CD4-positive, alpha-beta memory T cell (primary cell): ENCODE results near the gene NOS1. TPM values are rescaled to one million over a fixed set of nuclear protein-coding genes. Genes with fewer than 3 reads are reported as not detected.

ENCODE experiments used
- CTCF ChIA-PET: fragments of 350-600 bp; sonication (Branson Sonifier 250); formaldehyde crosslinking; loops from one replicate; lab custom pipeline; 2021; ENCODE audit warnings: inconsistent platforms; ENCODE audit not compliant: partially characterized antibody; lab: Charles Lee
- POLR2A ChIA-PET: fragments of 350-600 bp; sonication (Branson Sonifier 250); formaldehyde crosslinking; loops from one replicate; lab custom pipeline; 2021; ENCODE audit not compliant: partially characterized antibody; lab: Charles Lee
- DNase-seq, 5 donors: peaks; one replicate each; pipeline versions ENCODE4 v3.0.0 to v3.0.0-alpha.2; 2020 to 2022; ENCODE audit warnings: mixed read lengths in 1 of 5
- H3K27ac ChIP-seq: one replicate; pipeline ENCODE4 v1.7.0; 2013; ENCODE audit warnings: low read depth, low read length
- H3K27me3 ChIP-seq: 2 replicates; pipeline ENCODE4 v1.7.0; 2013; ENCODE audit warnings: mild to moderate bottlenecking, low read length, moderate library complexity; ENCODE audit not compliant: insufficient read depth
- H3K36me3 ChIP-seq: 2 replicates; pipeline ENCODE4 v1.7.0; 2013; ENCODE audit warnings: mild to moderate bottlenecking, low read length, moderate library complexity; ENCODE audit not compliant: insufficient read depth
- H3K4me1 ChIP-seq: 2 replicates; pipeline ENCODE4 v1.7.0; 2013; ENCODE audit warnings: mild to moderate bottlenecking, low read length, moderate library complexity; ENCODE audit not compliant: insufficient read depth
- H3K4me3 ChIP-seq, 2 donors: one replicate each; pipeline ENCODE4 v1.7.0; 2013; ENCODE audit warnings: low read length in 2 of 2, mild to moderate bottlenecking in 1 of 2
- H3K9me3 ChIP-seq, 2 donors: one replicate each; pipeline ENCODE4 v1.7.0; 2013; ENCODE audit warnings: low read length in 2 of 2, control low read depth in 1 of 2; ENCODE audit not compliant: control insufficient read depth in 1 of 2
- H3K27ac Mint-ChIP-seq, 7 donors: one replicate each; pipeline ENCODE4 v1.8.0; 2020 to 2021; ENCODE audit warnings: mixed read lengths in 7 of 7, mild to moderate bottlenecking in 6 of 7, inconsistent platforms in 3 of 7, moderate library complexity in 3 of 7
- H3K27me3 Mint-ChIP-seq, 2 donors: one replicate each; pipeline ENCODE4 v1.8.0; 2020 to 2021; ENCODE audit warnings: mixed read lengths in 2 of 2
- H3K36me3 Mint-ChIP-seq, 2 donors: one replicate each; pipeline ENCODE4 v1.8.0; 2020 to 2021; ENCODE audit warnings: mixed read lengths in 2 of 2, inconsistent platforms in 1 of 2, mild to moderate bottlenecking in 1 of 2
- H3K4me1 Mint-ChIP-seq, 4 donors: one replicate each; pipeline ENCODE4 v1.8.0; 2020 to 2021; ENCODE audit warnings: mixed read lengths in 4 of 4, mild to moderate bottlenecking in 1 of 4
- H3K4me3 Mint-ChIP-seq, 8 donors: one replicate each; pipeline ENCODE4 v1.8.0; 2020 to 2021; ENCODE audit warnings: mixed read lengths in 8 of 8, mild to moderate bottlenecking in 7 of 8, moderate library complexity in 6 of 8, inconsistent platforms in 3 of 8
- H3K9me3 Mint-ChIP-seq, 8 donors: one replicate each; pipeline ENCODE4 v1.8.0; 2020 to 2021; ENCODE audit warnings: mixed read lengths in 8 of 8, mild to moderate bottlenecking in 5 of 8, inconsistent platforms in 3 of 8, moderate library complexity in 1 of 8
- intact Hi-C: fragments of 100-400 bp; cut with micrococcal nuclease; formaldehyde crosslinking; loops from one replicate; pipeline ENCODE4 v1.15.1; 2023
- polyA plus RNA-seq, 2 donors: library from polyadenylated mRNA; unstranded; fragments of 300-500 nt; fragmentation: Illumina TruSeq; gene quantifications; one replicate each; pipeline ENCODE4 v1.2.3, GENCODE V29; 2021
- total RNA-seq, 2 experiments: library from RNA; stranded (reverse); gene quantifications; one replicate each; pipeline ENCODE4 v1.2.3, GENCODE V29; 2021

NOS1 gene
- total and polyA plus RNA-seq, 4 experiments from 2014 or later, result not detected

DNA sequence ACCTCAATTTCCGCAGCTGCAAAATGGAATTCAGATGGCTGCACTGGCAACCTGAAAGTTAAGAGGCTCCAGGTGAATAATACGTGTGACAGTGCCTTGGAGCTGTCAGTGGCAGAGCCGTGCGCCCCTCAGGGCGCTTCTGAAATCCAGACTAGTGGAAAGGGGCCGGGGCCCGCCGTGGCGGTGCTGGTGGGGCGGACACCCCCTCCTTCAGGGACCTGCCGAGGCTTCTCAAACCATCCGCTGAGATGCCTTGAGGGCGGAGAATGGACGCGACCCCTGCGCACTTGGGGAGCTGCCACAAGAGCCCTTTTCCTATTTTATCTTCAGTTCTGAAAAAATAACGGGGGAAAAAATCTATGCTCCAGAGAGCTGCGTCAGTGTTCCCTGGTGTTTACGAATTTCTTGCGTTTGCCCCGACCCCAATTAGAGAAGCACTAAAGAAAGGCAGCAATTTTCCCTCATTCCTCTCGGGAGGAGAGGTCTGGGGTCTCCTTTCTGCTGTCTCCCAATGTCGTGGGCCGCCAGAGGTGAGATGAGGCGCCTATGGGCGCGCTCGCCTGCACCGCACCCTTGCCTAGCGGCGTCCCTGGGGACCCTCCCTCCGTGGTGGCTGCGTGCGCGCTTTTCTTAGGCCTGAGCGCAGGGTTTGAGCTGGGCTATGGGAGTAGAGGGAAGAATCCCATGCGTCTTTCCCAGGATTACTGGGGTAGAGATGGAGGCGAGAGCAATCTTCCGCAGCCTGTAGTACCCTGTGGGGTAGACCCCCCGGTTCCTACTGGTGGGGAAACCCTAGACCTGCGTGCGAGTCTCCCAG lies 2.2 kb downstream of the NOS1 start:
- Histone ChIP-seq H3K36me3 (no peaks in the 10 kb centered on the region), H3K4me1 (no peaks in the 10 kb centered on the region), H3K9me3 (no peaks in the 10 kb centered on the region), H3K27me3 (no peaks in the 10 kb centered on the region), H3K4me3 (no peak overlapping the region), H3K27ac (no peak overlapping the region)
- Mint-ChIP-seq H3K4me1 (no peaks in the 10 kb centered on the region), H3K27ac (no peak overlapping the region), H3K27me3 (peaks cover 21 to 25% of the 10 kb centered on the region in 2 donors), H3K9me3 (peaks cover 0 to 4% (median under 1%) of the 10 kb centered on the region in 8 donors), H3K36me3 (no peaks in the 10 kb centered on the region), H3K4me3 (no peak overlapping the region)
- no peak for DNase-seq
- POLR2A ChIA-PET, result no interaction called here
- intact Hi-C loops, result no loop called here
- CTCF ChIA-PET, result interaction anchor here (0.9 kb wide), 1 partner anchor 8 kb away, joined by 3 read pairs; no protein-coding TSS in a partner anchor

DNA sequence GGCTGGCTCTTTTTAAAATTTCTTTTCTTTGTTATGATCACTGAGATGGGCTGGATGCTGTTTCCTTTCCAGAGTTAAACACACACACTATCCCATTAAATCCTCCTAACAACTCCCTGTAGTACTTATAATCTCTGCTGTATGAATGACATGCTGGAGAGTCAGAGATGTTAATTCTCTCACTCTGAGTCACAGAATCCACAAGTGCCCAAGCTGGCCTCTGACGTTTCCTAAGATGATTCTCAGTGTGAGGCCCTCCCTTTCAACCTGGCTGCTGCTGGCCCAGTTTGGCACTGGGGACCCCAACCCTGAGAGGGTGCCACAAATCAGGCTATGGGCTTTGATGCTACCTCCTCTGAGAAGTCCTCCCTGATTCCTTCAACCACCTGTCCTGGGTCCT lies 5.4 kb downstream of the NOS1 start:
- intact Hi-C loops, result no loop called here
- no peaks in the 10 kb centered on the region for H3K9me3 ChIP-seq
- H3K4me3 ChIP-seq, result no peak overlapping the region
- no peak overlapping the region for H3K27ac ChIP-seq
- no peak overlapping the region for H3K27ac Mint-ChIP-seq
- peaks cover 0 to 1% (median 0%) of the 10 kb centered on the region in 4 donors for H3K4me1 Mint-ChIP-seq
- no peaks in the 10 kb centered on the region for H3K36me3 ChIP-seq
- H3K36me3 Mint-ChIP-seq, result no peaks in the 10 kb centered on the region
- H3K27me3 Mint-ChIP-seq, result peaks cover 5 to 12% of the 10 kb centered on the region in 2 donors
- ChIA-PET POLR2A (no interaction called here), CTCF (no interaction called here)
- no peak for DNase-seq
- H3K4me3 Mint-ChIP-seq, result no peak overlapping the region
- peaks cover 0 to 2% (median 0%) of the 10 kb centered on the region in 8 donors for H3K9me3 Mint-ChIP-seq
- no peaks in the 10 kb centered on the region for H3K27me3 ChIP-seq
- no peaks in the 10 kb centered on the region for H3K4me1 ChIP-seq

DNA sequence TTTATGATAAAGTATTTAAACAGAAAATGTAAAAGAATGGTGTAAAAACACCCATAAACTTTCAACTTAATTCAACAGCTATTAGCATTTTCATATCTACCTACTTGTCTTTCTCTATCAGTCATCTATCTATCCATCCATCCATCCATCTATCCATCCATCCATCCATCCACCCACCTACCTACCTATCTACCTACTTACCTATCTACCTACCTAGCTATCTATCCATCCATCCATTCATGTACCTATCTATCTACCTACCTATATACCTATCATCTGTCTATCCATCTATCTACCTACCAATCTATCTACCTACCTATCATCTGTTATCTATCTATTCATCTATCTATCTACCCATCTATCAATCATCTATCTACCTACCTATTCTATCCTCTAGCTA lies 8.5 kb downstream of the NOS1 start:
- intact Hi-C loops, result no loop called here
- H3K4me3 ChIP-seq, result no peak overlapping the region
- H3K36me3 ChIP-seq, result no peaks in the 10 kb centered on the region
- Mint-ChIP-seq H3K36me3 (no peaks in the 10 kb centered on the region), H3K27me3 (peaks cover 3 to 5% of the 10 kb centered on the region in 2 donors), H3K4me1 (peaks cover 0 to 1% (median 0%) of the 10 kb centered on the region in 4 donors), H3K27ac (no peak overlapping the region), H3K4me3 (no peak overlapping the region), H3K9me3 (peaks cover 0 to 3% (median 0%) of the 10 kb centered on the region in 8 donors)
- H3K27me3 ChIP-seq, result no peaks in the 10 kb centered on the region
- ChIA-PET POLR2A (no interaction called here), CTCF (no interaction called here)
- no peaks in the 10 kb centered on the region for H3K4me1 ChIP-seq
- H3K27ac ChIP-seq, result no peak overlapping the region
- no peaks in the 10 kb centered on the region for H3K9me3 ChIP-seq
- DNase-seq, result no peak

DNA sequence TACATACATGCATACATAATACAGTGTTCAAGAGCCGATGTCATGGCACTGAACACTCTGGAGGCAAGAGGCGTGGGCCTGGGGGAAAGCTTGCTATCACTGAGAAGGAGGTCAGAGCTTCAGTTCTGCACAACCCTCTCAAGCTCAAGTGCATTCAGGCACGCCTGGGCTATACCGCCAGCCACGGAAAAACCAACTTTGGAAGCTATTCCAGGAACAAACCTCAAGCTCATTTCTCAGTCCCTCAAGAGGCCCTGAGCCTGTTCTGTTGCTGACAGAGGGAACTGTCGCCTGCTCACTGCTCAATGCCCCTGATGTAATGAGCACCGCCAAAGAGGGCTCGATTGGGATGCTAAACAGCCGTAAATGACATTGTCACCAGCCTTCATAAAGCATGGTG lies 9.2 kb downstream of the NOS1 start:
- no peaks in the 10 kb centered on the region for H3K36me3 ChIP-seq
- no peaks in the 10 kb centered on the region for H3K9me3 ChIP-seq
- no peak overlapping the region for H3K4me3 Mint-ChIP-seq
- H3K4me1 ChIP-seq, result no peaks in the 10 kb centered on the region
- peaks cover 0 to 3% (median 0%) of the 10 kb centered on the region in 8 donors for H3K9me3 Mint-ChIP-seq
- H3K4me1 Mint-ChIP-seq, result peaks cover 0 to 1% (median 0%) of the 10 kb centered on the region in 4 donors
- H3K27me3 ChIP-seq, result no peaks in the 10 kb centered on the region
- DNase-seq, result no peak
- no peak overlapping the region for H3K27ac Mint-ChIP-seq
- intact Hi-C loops, result no loop called here
- H3K27ac ChIP-seq, result no peak overlapping the region
- no peaks in the 10 kb centered on the region for H3K36me3 Mint-ChIP-seq
- H3K27me3 Mint-ChIP-seq, result peaks cover 0 to 3% of the 10 kb centered on the region in 2 donors
- ChIA-PET CTCF (no interaction called here), POLR2A (no interaction called here)
- no peak overlapping the region for H3K4me3 ChIP-seq

DNA sequence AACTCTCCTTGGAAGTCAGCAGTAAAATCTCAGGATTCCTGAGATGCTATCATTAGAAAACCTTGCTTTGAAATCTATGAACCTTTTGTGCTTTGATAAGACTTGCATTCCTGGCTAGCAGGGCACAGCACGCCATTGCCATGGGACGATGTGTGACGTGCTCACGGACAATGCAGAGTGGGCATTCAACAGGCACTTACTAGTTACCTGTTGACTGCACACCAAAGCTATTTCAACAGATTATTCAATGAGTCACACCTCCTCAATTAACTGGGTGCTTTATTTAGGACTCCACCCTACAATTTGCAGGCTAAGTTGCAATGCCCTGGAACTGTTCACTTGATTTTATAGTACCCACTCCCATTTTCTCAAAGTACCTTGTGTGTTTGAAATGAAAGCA lies 11.3 kb downstream of the NOS1 start:
- no peaks in the 10 kb centered on the region for H3K9me3 ChIP-seq
- H3K27me3 ChIP-seq, result no peaks in the 10 kb centered on the region
- ChIA-PET POLR2A (no interaction called here), CTCF (no interaction called here)
- H3K27ac ChIP-seq, result no peak overlapping the region
- Mint-ChIP-seq H3K27ac (no peak overlapping the region), H3K4me3 (no peak overlapping the region), H3K4me1 (peaks cover 0 to 1% (median 0%) of the 10 kb centered on the region in 4 donors), H3K9me3 (peaks cover 0 to 3% (median 0%) of the 10 kb centered on the region in 8 donors), H3K36me3 (peaks cover 0 to 1% of the 10 kb centered on the region in 2 donors), H3K27me3 (peaks cover 0 to 4% of the 10 kb centered on the region in 2 donors)
- H3K4me3 ChIP-seq, result no peak overlapping the region
- no peak for DNase-seq
- intact Hi-C loops, result no loop called here
- H3K4me1 ChIP-seq, result no peaks in the 10 kb centered on the region
- H3K36me3 ChIP-seq, result no peaks in the 10 kb centered on the region

DNA sequence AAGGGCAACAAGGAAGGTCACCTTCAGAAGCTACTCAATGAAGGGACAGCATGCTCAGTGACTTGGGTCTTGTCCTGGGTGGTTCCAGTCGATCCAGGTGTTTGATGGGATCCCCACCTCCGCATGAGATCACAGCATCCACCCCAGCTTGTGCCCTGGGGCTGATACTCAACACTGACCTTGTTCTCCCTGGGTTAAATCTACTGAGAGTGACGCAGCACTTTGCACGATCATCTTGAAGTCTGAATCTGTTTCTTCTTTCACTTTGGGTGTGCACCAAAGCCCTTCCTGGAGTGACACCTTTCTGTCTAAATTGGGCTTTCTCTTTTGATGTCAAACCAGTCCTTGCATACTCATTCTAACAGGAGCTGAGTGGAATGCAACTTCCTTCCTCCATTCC lies 13.8 kb downstream of the NOS1 start:
- Mint-ChIP-seq H3K9me3 (peaks cover 2 to 3% (median 3%) of the 10 kb centered on the region in 8 donors), H3K36me3 (peaks cover 0 to 1% of the 10 kb centered on the region in 2 donors), H3K27ac (no peak overlapping the region), H3K27me3 (peaks cover 0 to 2% of the 10 kb centered on the region in 2 donors), H3K4me3 (no peak overlapping the region), H3K4me1 (no peaks in the 10 kb centered on the region)
- Histone ChIP-seq H3K36me3 (no peaks in the 10 kb centered on the region), H3K27me3 (no peaks in the 10 kb centered on the region), H3K4me1 (no peaks in the 10 kb centered on the region), H3K27ac (no peak overlapping the region), H3K9me3 (no peaks in the 10 kb centered on the region), H3K4me3 (no peak overlapping the region)
- ChIA-PET CTCF (no interaction called here), POLR2A (no interaction called here)
- intact Hi-C loops, result no loop called here
- no peak for DNase-seq

DNA sequence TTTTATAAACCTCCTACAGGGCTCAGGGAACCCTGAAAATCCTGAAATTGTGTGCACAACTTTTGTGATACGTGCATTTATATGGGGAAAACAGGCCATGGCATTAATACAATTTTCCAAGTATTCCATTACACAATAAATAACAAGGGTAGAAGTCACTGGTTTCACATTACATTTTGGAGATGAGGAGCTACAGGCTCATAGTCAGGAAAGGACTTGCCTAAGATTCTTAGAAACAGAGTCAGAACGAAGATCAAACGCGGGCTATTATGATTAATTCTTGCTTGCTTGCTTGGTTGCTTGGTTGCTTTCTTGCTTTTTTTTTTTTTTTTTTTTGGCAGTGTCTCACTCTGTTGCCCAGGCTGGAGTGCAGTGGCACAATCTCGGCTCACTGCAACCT lies 16.7 kb downstream of the NOS1 start:
- no peak overlapping the region for H3K27ac ChIP-seq
- DNase-seq, result no peak
- H3K4me1 Mint-ChIP-seq, result peaks cover 0 to 3% (median under 1%) of the 10 kb centered on the region in 4 donors
- ChIA-PET POLR2A (no interaction called here), CTCF (no interaction called here)
- H3K4me1 ChIP-seq, result no peaks in the 10 kb centered on the region
- no peaks in the 10 kb centered on the region for H3K9me3 ChIP-seq
- no peak overlapping the region for H3K27ac Mint-ChIP-seq
- H3K4me3 Mint-ChIP-seq, result no peak overlapping the region
- intact Hi-C loops, result no loop called here
- peaks cover 2 to 10% (median 6%) of the 10 kb centered on the region in 8 donors for H3K9me3 Mint-ChIP-seq
- no peaks in the 10 kb centered on the region for H3K36me3 ChIP-seq
- H3K27me3 ChIP-seq, result no peaks in the 10 kb centered on the region
- no peak overlapping the region for H3K4me3 ChIP-seq
- H3K36me3 Mint-ChIP-seq, result peaks cover 0 to 1% of the 10 kb centered on the region in 2 donors
- H3K27me3 Mint-ChIP-seq, result peaks cover 0 to 4% of the 10 kb centered on the region in 2 donors
